Gastroesophageal sphincter (tissue), 3 donors: ENCODE results near the gene PDCD1.

Experiments used
- EP300 ChIP-seq: sonication (generic); formaldehyde crosslinking; IDR thresholded peaks from one replicate; pipeline ENCODE4 v1.6.1; 2017; ENCODE audit warnings: antibody characterized with exemption, mild to moderate bottlenecking
- POLR2A ChIP-seq, 2 donors: fragments of 450-650 bp; IDR thresholded peaks; one replicate each; pipeline ENCODE4 v1.6.1; 2017; ENCODE audit warnings: antibody characterized with exemption in 2 of 2, mild to moderate bottlenecking in 2 of 2, moderate library complexity in 1 of 2
- POLR2AphosphoS5 ChIP-seq: sonication (generic); formaldehyde crosslinking; IDR thresholded peaks from one replicate; pipeline ENCODE4 v1.6.1; 2017; ENCODE audit warnings: antibody characterized with exemption
- TF ChIP-seq, protein P1 (sequence below), 4 experiments: fragments of 200-600 bp in 2 of 4; fragments of 450-650 bp in 2 of 4; sonication (generic) in 1 of 4; IDR thresholded peaks; one replicate each; pipeline ENCODE4 v1.5.1; 2017 to 2019; ENCODE audit warnings: antibody characterized with exemption in 4 of 4, mild to moderate bottlenecking in 2 of 4, moderate library complexity in 2 of 4

DNA sequence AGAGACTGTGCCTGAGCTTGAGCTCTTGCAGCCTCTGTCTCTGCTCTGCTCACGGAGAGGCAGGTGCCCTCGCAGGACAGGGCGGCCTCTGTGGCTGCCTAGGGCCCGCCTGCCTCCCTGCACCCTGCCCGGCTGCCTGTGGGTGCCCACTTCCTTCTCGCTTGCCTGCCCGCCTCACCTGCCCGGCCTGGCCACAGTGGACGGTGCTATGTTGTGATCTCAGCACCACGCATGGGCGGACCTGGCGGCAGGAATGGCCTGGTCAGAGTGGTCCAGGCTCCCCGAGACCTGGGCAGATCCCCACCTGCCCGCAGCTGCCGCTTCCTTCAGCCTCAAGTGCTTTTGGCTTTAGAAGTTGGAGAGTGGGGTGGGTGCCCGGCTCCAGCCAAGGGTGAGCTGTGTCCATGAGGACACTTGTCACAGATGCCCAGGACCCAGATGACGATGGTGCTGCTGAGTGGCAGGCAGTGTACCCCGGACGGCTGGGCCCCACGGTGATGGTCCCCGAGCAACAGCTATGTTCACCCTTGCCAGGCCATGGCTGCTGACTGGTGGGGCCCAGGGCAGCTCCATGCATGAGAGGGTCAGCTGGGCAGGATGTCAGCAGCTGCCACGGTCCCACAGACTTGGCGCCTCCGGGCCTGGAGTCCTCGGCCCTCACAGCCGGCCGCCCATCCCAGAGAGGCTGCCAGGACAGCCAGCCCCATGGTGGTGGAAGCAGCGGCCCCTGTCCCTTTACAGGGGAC lies 36.2 kb upstream of the PDCD1 start:
- TF ChIP-seq, protein P1, sequence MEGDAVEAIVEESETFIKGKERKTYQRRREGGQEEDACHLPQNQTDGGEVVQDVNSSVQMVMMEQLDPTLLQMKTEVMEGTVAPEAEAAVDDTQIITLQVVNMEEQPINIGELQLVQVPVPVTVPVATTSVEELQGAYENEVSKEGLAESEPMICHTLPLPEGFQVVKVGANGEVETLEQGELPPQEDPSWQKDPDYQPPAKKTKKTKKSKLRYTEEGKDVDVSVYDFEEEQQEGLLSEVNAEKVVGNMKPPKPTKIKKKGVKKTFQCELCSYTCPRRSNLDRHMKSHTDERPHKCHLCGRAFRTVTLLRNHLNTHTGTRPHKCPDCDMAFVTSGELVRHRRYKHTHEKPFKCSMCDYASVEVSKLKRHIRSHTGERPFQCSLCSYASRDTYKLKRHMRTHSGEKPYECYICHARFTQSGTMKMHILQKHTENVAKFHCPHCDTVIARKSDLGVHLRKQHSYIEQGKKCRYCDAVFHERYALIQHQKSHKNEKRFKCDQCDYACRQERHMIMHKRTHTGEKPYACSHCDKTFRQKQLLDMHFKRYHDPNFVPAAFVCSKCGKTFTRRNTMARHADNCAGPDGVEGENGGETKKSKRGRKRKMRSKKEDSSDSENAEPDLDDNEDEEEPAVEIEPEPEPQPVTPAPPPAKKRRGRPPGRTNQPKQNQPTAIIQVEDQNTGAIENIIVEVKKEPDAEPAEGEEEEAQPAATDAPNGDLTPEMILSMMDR (IDR thresholded peaks at IDR 0.05): no peak
- TF ChIP-seq POLR2AphosphoS5: no peak
- TF ChIP-seq POLR2A (IDR thresholded peaks at IDR 0.05): no peak
- TF ChIP-seq EP300: no peak
